Heart right ventricle (tissue), 16 donors: ENCODE data around the gene OGDH. TPM values are rescaled to one million over a fixed set of nuclear protein-coding genes. Genes with fewer than 3 reads are reported as not detected.

Experiments used
- ATAC-seq, 8 donors: fragments of 200-7000 bp; cut with Tn5 transposase; one replicate each; pipeline ENCODE4 v1.9.1; 2020; ENCODE audit warnings: mild to moderate bottlenecking in 8 of 8, moderate library complexity in 8 of 8, moderate number of reproducible peaks in 1 of 8
- DNase-seq, 2 donors: peaks; one replicate each; pipeline ENCODE4 v3.0.0-alpha.2; 2020
- H3K27ac ChIP-seq, 10 donors: fragments of 200-600 bp; sonication (generic) in 2 of 10; one replicate each; pipeline versions ENCODE4 v1.5.0 to v1.8.0; 2020 to 2022; ENCODE audit warnings: mild to moderate bottlenecking in 3 of 10
- H3K27me3 ChIP-seq, 7 donors: fragments of 200-600 bp; one replicate each; pipeline ENCODE4 v1.8.0; 2021 to 2022; ENCODE audit warnings: mild to moderate bottlenecking in 2 of 7
- H3K36me3 ChIP-seq, 9 donors: fragments of 200-600 bp; sonication (generic) in 1 of 9; one replicate each; pipeline versions ENCODE4 v1.5.0 to v1.8.0; 2020 to 2022; ENCODE audit warnings: mild to moderate bottlenecking in 2 of 9
- H3K4me1 ChIP-seq, 9 donors: fragments of 200-600 bp; sonication (generic) in 1 of 9; one replicate each; pipeline versions ENCODE4 v1.5.0 to v1.8.0; 2020 to 2022; ENCODE audit warnings: mild to moderate bottlenecking in 4 of 9
- H3K4me3 ChIP-seq, 10 donors: fragments of 200-600 bp; sonication (generic) in 2 of 10; one replicate each; pipeline versions ENCODE4 v1.5.0 to v1.8.0; 2020 to 2022; ENCODE audit warnings: mild to moderate bottlenecking in 7 of 10, moderate library complexity in 2 of 10
- H3K9me3 ChIP-seq, 11 donors: fragments of 200-600 bp in 10 of 11; sonication (generic) in 2 of 11; one replicate each; pipeline versions ENCODE4 v1.5.0 to v1.8.0; 2013 to 2022; ENCODE audit warnings: mild to moderate bottlenecking in 2 of 11, control low read depth in 1 of 11, moderate library complexity in 1 of 11
- WGBS, 2 donors: extraction: QIAGEN DNeasy Blood & Tissue Kit; methylation state at CpG; one replicate each; pipeline ENCODE4 v1.1.7; 2013; ENCODE audit warnings: inconsistent platforms in 1 of 2; 5-methylcytosine and 5-hydroxymethylcytosine counted together
- intact Hi-C, 10 donors: fragments of 100-400 bp; cut with DNase I; formaldehyde crosslinking; loops; one replicate each; pipeline versions ENCODE4 v1.11.1 to v1.14.2; 2022
- polyA plus RNA-seq, 2 donors: library from polyadenylated mRNA; stranded (reverse); fragments of 200-250 nt; gene quantifications; one replicate each; pipeline ENCODE4 v1.2.3, GENCODE V29; 2013
- total RNA-seq, 10 donors: library from RNA; stranded (reverse); fragmentation: NEBNext Ultra II Directional in 3 of 10; extraction: Animal tissue kit (Norgen Biotek cat#: 25700) in 3 of 10; gene quantifications; one replicate each; pipeline versions ENCODE4 v1.2.1 to v1.2.4, GENCODE V29; 2021 to 2023
- TF ChIP-seq, protein P1 (sequence below), 9 donors: fragments of 200-600 bp; sonication (generic) in 2 of 9; IDR thresholded peaks; one replicate each; pipeline versions ENCODE4 v1.5.0 to v1.8.0; 2021 to 2022; ENCODE audit warnings: antibody characterized with exemption in 9 of 9, mild to moderate bottlenecking in 5 of 9, moderate library complexity in 1 of 9
- donor health status: Arrhythmogenic right ventricular cardiomyopathy.
- donor health status: ischemic (EF 13 %, LVEDD 7.1; RV severe dilation, severe dysfunction).
- donor health status: healthy with polysubstance abuse.
- donor health status: DM: no; HTN: yes; CAD: no.
- donor health status: DM: no; HTN: no; CAD: no.
- donor health status: ischemic (EF 25% LVEDD 6.9; RV normal size, moderate dysfunction).
- donor health status: ischemic (EF 25% LVEDD 5.7; RV mildly dilated, moderate dysfunction).
- donor health status: healthy.
- donor health status: DM: yes; HTN: yes; CAD: no.
- donor health status: Ischemic cardiomyopathy.
- donor health status: ischemic (EF 35%, LVEDD 5.7; RV mildly dilated, moderate dysfunction).
- donor health status: nonischemic (EF 11% LVEDD 7.7; RV severe dilation, severe dysfunction).
- donor health status: DM: yes; HTN: yes; CAD: no.
- donor health status: PGD.
- donor health status: ischemic (EF 29% LVEDD 5.4; RV normal size, mild dysfunction).
- donor health status: nonischemic (EF 23%, LVEDD 6.1; RV moderate dilation, normal function).

The OGDH gene
- total and polyA plus RNA-seq, 12 donors = 202 to 724 (median 672) TPM

DNA sequence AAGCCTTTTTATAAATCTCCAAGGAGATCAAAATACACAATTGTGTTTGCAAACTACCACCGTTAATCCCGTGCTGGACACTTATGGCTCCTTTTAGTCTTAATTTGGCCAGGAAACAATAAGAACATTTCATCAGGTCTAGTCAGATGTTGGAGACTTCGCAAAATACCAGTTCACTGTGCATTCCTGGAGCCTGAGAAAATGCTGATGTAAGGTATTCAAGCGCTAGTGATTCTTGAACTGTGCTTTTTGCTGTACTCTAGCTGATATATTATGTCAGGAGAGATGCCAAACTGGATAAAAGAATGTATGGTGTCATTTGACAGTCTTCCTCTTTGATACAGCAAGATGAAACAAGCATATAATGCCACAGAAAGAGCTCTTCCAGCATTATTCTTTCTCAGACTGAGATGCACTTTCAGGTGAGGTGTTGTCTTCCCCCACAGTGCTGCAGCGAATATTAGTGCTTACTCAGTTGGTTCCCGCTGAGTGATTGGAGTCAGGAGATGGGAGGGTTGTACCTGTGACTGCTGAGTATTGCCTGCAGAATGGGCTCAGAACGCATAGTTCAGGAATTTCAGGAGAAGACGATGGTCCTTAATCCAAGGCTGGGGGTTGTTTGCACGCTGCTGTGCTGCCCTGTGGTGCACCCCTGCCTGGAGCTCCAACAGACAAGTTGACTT lies 59.2 kb downstream of the OGDH start:
- TF ChIP-seq, protein P1, sequence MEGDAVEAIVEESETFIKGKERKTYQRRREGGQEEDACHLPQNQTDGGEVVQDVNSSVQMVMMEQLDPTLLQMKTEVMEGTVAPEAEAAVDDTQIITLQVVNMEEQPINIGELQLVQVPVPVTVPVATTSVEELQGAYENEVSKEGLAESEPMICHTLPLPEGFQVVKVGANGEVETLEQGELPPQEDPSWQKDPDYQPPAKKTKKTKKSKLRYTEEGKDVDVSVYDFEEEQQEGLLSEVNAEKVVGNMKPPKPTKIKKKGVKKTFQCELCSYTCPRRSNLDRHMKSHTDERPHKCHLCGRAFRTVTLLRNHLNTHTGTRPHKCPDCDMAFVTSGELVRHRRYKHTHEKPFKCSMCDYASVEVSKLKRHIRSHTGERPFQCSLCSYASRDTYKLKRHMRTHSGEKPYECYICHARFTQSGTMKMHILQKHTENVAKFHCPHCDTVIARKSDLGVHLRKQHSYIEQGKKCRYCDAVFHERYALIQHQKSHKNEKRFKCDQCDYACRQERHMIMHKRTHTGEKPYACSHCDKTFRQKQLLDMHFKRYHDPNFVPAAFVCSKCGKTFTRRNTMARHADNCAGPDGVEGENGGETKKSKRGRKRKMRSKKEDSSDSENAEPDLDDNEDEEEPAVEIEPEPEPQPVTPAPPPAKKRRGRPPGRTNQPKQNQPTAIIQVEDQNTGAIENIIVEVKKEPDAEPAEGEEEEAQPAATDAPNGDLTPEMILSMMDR (IDR thresholded peaks at IDR 0.05) = no peak
- 77 to 81% methylated on average over 9 of the region's 9 CpGs for WGBS, 2 donors
- Histone ChIP-seq H3K27ac (no peak overlapping the region), H3K9me3 (peaks cover 0 to 16% (median 11%) of the 10 kb centered on the region in 11 donors), H3K27me3 (no peaks in the 10 kb centered on the region), H3K4me1 (peaks cover 0 to 13% (median 0%) of the 10 kb centered on the region in 9 donors), H3K4me3 (no peak overlapping the region), H3K36me3 (peaks cover 0 to 90% (median 30%) of the 10 kb centered on the region in 9 donors)
- intact Hi-C loops = loop anchor here in 1 of 10 donors (2.0 kb wide), 1 partner anchor 71 kb away; no protein-coding TSS in a partner anchor
- DNase-seq (no peak), ATAC-seq (no peak)

DNA sequence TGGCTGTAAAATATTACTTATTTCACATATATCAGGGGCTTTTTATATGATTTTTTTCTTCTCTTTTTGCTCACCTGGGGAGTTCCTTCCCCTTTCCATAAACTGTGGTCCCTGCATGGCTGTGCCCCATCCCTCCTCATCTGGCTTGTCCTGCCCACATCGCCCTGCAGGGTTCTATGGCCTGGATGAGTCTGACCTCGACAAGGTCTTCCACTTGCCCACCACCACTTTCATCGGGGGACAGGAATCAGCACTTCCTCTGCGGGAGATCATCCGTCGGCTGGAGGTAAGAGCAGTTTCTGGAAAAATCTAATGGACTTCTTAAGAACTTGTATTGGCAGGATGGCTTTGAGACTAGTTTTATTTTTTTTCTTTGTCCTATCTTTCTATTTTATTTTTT lies 60.1 kb downstream of the OGDH start:
- peaks cover 0 to 20% (median 0%) of the 10 kb centered on the region in 9 donors for H3K4me1 ChIP-seq
- H3K36me3 ChIP-seq = peaks cover 0 to 82% (median 23%) of the 10 kb centered on the region in 9 donors
- H3K27ac ChIP-seq = no peak overlapping the region
- DNase-seq = no peak
- peaks cover 0 to 7% (median 2%) of the 10 kb centered on the region in 11 donors for H3K9me3 ChIP-seq
- TF ChIP-seq, protein P1 (IDR thresholded peaks at IDR 0.05) = no peak
- intact Hi-C loops = no loop called here
- no peak overlapping the region for H3K4me3 ChIP-seq
- 88 to 90% methylated on average over 6 of the region's 6 CpGs for WGBS, 2 donors
- H3K27me3 ChIP-seq = no peaks in the 10 kb centered on the region
- ATAC-seq = no peak

DNA sequence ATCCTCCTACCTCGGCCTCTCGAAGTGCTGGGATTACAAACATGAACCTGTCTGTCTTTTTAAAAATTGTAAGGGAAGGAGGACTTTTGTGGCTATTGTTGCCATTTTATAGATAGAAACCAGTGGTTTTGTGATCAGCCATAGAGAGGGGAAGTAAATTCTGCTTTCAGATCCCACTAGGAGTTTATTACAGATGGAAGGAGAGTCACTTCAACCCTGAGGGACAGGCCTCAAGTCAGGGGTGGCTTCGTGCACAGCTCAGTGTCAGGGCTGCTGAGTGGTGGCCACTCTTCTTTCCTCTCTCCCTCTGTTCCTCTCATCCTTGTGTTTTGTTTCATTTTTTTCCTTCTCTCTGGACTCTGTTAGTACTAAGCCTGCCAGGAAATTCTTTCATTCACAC lies 60.8 kb downstream of the OGDH start:
- H3K9me3 ChIP-seq = peaks cover 0 to 1% (median 0%) of the 10 kb centered on the region in 11 donors
- no peak overlapping the region for H3K4me3 ChIP-seq
- H3K36me3 ChIP-seq = peaks cover 0 to 78% (median 19%) of the 10 kb centered on the region in 9 donors
- no peaks in the 10 kb centered on the region for H3K27me3 ChIP-seq
- ATAC-seq = no peak
- peak overlapping the region in 2 of 10 donors; percentile 10 to 16 for H3K27ac ChIP-seq
- intact Hi-C loops = no loop called here
- TF ChIP-seq, protein P1 (IDR thresholded peaks at IDR 0.05) = no peak
- H3K4me1 ChIP-seq = peaks cover 0 to 20% (median 0%) of the 10 kb centered on the region in 9 donors
- no peak for DNase-seq
- 93 to 94% methylated on average over 3 of the region's 3 CpGs for WGBS, 2 donors

DNA sequence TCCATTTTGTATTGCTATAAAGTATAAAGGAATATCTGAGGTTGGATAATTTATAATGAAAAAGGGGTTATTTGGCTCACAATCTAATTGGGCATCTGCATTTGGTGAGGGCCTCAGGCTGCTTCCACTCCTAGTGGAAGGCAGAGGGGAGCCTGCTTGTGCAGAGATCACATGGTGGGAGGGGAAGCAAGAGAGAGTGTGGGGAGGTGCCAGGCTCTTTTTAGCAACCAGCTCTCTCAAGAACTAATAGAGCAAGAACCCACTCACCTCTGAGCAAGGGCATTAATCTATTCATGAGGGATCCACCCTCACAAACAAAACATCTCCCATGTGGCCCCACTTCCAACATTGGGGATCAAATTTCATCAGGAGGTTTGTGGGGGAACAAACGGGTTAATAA lies 64.6 kb downstream of the OGDH start:
- TF ChIP-seq, protein P1 (IDR thresholded peaks at IDR 0.05) = no peak
- DNase-seq (no peak), ATAC-seq (peak; percentile 55 to 80 (median 68))
- intact Hi-C loops = loop anchor here in 2 of 10 donors (1.0 kb wide), 1 partner anchor 17 kb away; no protein-coding TSS in a partner anchor
- 79 to 83% methylated on average over 1 of the region's 1 CpG for WGBS, 2 donors
- Histone ChIP-seq H3K36me3 (peaks cover 0 to 81% (median 45%) of the 10 kb centered on the region in 9 donors), H3K4me1 (peaks cover 0 to 12% (median 0%) of the 10 kb centered on the region in 9 donors), H3K27me3 (no peaks in the 10 kb centered on the region), H3K9me3 (no peaks in the 10 kb centered on the region), H3K27ac (peak overlapping the region in 7 of 10 donors; percentile 17 to 67 (median 42)), H3K4me3 (no peak overlapping the region)
